Psoas muscle (tissue), 8 donors: ENCODE results near the gene CPXM2. TPM values are rescaled to one million over a fixed set of nuclear protein-coding genes. Genes with fewer than 3 reads are reported as not detected.

ENCODE experiments used
- ATAC-seq, 4 donors: fragments of 200-7000 bp; cut with Tn5 transposase; one replicate each; pipeline ENCODE4 v1.9.1; 2020; ENCODE audit warnings: moderate library complexity in 3 of 4, mild to moderate bottlenecking in 2 of 4
- DNase-seq, 2 donors: peaks; one replicate each; pipeline ENCODE4 v3.0.0-alpha.2; 2020
- H3K27ac ChIP-seq: fragments of 200-600 bp; one replicate; pipeline ENCODE4 v1.8.0; 2022
- H3K27me3 ChIP-seq, 3 donors: fragments of 200-600 bp in 1 of 3; one replicate each; pipeline versions ENCODE4 v1.6.1 to v1.8.0; 2013 to 2022; ENCODE audit warnings: low read length in 2 of 3, mild to moderate bottlenecking in 2 of 3, moderate library complexity in 1 of 3; ENCODE audit not compliant: insufficient read depth in 3 of 3
- H3K36me3 ChIP-seq, 2 donors: fragments of 200-600 bp in 1 of 2; one replicate each; pipeline versions ENCODE4 v1.6.1 to v1.8.0; 2013 to 2022; ENCODE audit warnings: low read depth in 1 of 2, mild to moderate bottlenecking in 1 of 2, moderate library complexity in 1 of 2; ENCODE audit not compliant: insufficient read depth in 1 of 2
- H3K4me1 ChIP-seq: fragments of 200-600 bp; one replicate; pipeline ENCODE4 v1.8.0; 2022
- H3K4me3 ChIP-seq: fragments of 200-600 bp; one replicate; pipeline ENCODE4 v1.8.0; 2022; ENCODE audit warnings: mild to moderate bottlenecking
- H3K9me3 ChIP-seq: fragments of 200-600 bp; one replicate; pipeline ENCODE4 v1.8.0; 2022
- WGBS, 3 donors: extraction: QIAGEN DNeasy Blood & Tissue Kit; methylation state at CpG; one replicate each; pipeline versions ENCODE4 v1.1.6 to v1.1.7; 2013; 5-methylcytosine and 5-hydroxymethylcytosine counted together
- intact Hi-C, 2 donors: fragments of 100-400 bp; cut with DNase I; formaldehyde crosslinking; loops; one replicate each; pipeline versions ENCODE4 v1.11.0 to v1.14.2; 2022
- polyA plus RNA-seq, 3 donors: library from polyadenylated mRNA; stranded (reverse); fragments of 200-250 nt; gene quantifications; one replicate each; pipeline ENCODE4 v1.2.3, GENCODE V29; 2013
- total RNA-seq, 4 donors: library from RNA; stranded (reverse); fragmentation: NEBNext Ultra II Directional in 2 of 4; extraction: Animal tissue kit (Norgen Biotek cat#: 25700) in 2 of 4; gene quantifications; one replicate each; pipeline versions ENCODE4 v1.2.1 to v1.2.4, GENCODE V29; 2021 to 2023
- TF ChIP-seq, protein P1 (sequence below): fragments of 200-600 bp; IDR thresholded peaks from one replicate; pipeline ENCODE4 v1.8.0; 2022; ENCODE audit warnings: antibody characterized with exemption
- donor health status: healthy with polysubstance abuse.
- donor health status: DM: no; HTN: no; CAD: no; lungs with moderate emphysema.
- donor health status: Bipolar disorder and iron deficiency.
- donor health status: healthy.
- donor health status: DM: yes; HTN: yes; CAD: no.
- donor health status: DM: no; HTN: no; CAD: no.
- donor health status: DM: no; HTN: no; CAD: no.
- donor health status: DM: yes; HTN: yes; CAD: no.

CPXM2 gene
- total and polyA plus RNA-seq, 7 donors, result 0.78 to 5.2 (median 1.4) TPM

GRCh38 chr10:123847686-123848432 lies 43.7 kb downstream of the CPXM2 start:
- H3K36me3 ChIP-seq, result no peaks in the 10 kb centered on the region
- intact Hi-C loops, result no loop called here
- TF ChIP-seq, protein P1, sequence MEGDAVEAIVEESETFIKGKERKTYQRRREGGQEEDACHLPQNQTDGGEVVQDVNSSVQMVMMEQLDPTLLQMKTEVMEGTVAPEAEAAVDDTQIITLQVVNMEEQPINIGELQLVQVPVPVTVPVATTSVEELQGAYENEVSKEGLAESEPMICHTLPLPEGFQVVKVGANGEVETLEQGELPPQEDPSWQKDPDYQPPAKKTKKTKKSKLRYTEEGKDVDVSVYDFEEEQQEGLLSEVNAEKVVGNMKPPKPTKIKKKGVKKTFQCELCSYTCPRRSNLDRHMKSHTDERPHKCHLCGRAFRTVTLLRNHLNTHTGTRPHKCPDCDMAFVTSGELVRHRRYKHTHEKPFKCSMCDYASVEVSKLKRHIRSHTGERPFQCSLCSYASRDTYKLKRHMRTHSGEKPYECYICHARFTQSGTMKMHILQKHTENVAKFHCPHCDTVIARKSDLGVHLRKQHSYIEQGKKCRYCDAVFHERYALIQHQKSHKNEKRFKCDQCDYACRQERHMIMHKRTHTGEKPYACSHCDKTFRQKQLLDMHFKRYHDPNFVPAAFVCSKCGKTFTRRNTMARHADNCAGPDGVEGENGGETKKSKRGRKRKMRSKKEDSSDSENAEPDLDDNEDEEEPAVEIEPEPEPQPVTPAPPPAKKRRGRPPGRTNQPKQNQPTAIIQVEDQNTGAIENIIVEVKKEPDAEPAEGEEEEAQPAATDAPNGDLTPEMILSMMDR, result no peak
- ATAC-seq (no peak), DNase-seq (no peak)
- no peaks in the 10 kb centered on the region for H3K4me1 ChIP-seq
- H3K4me3 ChIP-seq, result no peak overlapping the region
- H3K27ac ChIP-seq, result no peak overlapping the region
- peaks cover 0 to 7% (median 0%) of the 10 kb centered on the region in 3 donors for H3K27me3 ChIP-seq
- WGBS, 3 donors, result 24 to 33% (median 32%) methylated on average over 5 of the region's 5 CpGs
- no peaks in the 10 kb centered on the region for H3K9me3 ChIP-seq

GRCh38 chr10:123843835-123844234 lies 47.8 kb downstream of the CPXM2 start:
- Histone ChIP-seq H3K9me3 (no peaks in the 10 kb centered on the region), H3K4me3 (no peak overlapping the region), H3K36me3 (no peaks in the 10 kb centered on the region), H3K27ac (no peak overlapping the region), H3K27me3 (peaks cover 0 to 4% (median 0%) of the 10 kb centered on the region in 3 donors), H3K4me1 (no peaks in the 10 kb centered on the region)
- 78 to 86% (median 83%) methylated on average over 4 of the region's 4 CpGs for WGBS, 3 donors
- no peak for DNase-seq
- intact Hi-C loops, result no loop called here
- ATAC-seq, result no peak
- TF ChIP-seq, protein P1, result no peak

- no peak for ATAC-seq
- TF ChIP-seq, protein P1, result no peak
- 60 to 73% (median 61%) methylated on average over 9 of the region's 9 CpGs for WGBS, 3 donors
- Histone ChIP-seq H3K27me3 (peaks cover 0 to 4% (median 0%) of the 10 kb centered on the region in 3 donors), H3K27ac (no peak overlapping the region), H3K36me3 (no peaks in the 10 kb centered on the region), H3K9me3 (no peaks in the 10 kb centered on the region), H3K4me1 (no peaks in the 10 kb centered on the region), H3K4me3 (no peak overlapping the region)
- intact Hi-C loops, result no loop called here
- no peak for DNase-seq
These were observed 48.8 kb downstream of the CPXM2 start for GRCh38 chr10:123842692-123843385.

- ATAC-seq (no peak), DNase-seq (no peak)
- TF ChIP-seq, protein P1, result no peak
- Histone ChIP-seq H3K4me1 (no peaks in the 10 kb centered on the region), H3K36me3 (no peaks in the 10 kb centered on the region), H3K27ac (no peak overlapping the region), H3K4me3 (no peak overlapping the region), H3K27me3 (peaks cover 0 to 4% (median under 1%) of the 10 kb centered on the region in 3 donors), H3K9me3 (no peaks in the 10 kb centered on the region)
- 57 to 79% (median 67%) methylated on average over 2 of the region's 2 CpGs for WGBS, 3 donors
- intact Hi-C loops, result no loop called here
These were observed 50.0 kb downstream of the CPXM2 start for GRCh38 chr10:123841560-123841959.
